ACC112 (cell line): ENCODE measurements around the gene CPNE9.

Experiments used
- H2AFZ ChIP-seq: fragments of 200-600 bp; sonication (generic); one replicate; pipeline ENCODE4 v1.6.0; 2017; ENCODE audit warnings: antibody characterized with exemption, low read length; ENCODE audit not compliant: unreplicated experiment
- H3K27ac ChIP-seq: fragments of 200-600 bp; sonication (generic); 2 replicates; pipeline ENCODE4 v1.5.1; 2014; ENCODE audit warnings: low read depth, mild to moderate bottlenecking, antibody characterized with exemption, low read length, moderate library complexity
- H3K27me3 ChIP-seq: fragments of 200-600 bp; sonication (generic); 2 replicates; pipeline ENCODE4 v1.6.1; 2014; ENCODE audit warnings: mild to moderate bottlenecking, antibody characterized with exemption, low read length, moderate library complexity, mixed read lengths; ENCODE audit not compliant: insufficient read depth
- H3K36me3 ChIP-seq: fragments of 200-600 bp; sonication (generic); 2 replicates; pipeline ENCODE4 v1.6.1; 2016; ENCODE audit warnings: mild to moderate bottlenecking, antibody characterized with exemption, low read length, moderate library complexity, mixed read lengths; ENCODE audit not compliant: insufficient read depth
- H3K4me1 ChIP-seq: fragments of 200-600 bp; sonication (generic); one replicate; pipeline ENCODE4 v1.6.1; 2016; ENCODE audit warnings: low read length, mixed read lengths; ENCODE audit not compliant: insufficient read depth, unreplicated experiment, control insufficient read depth
- H3K4me3 ChIP-seq: fragments of 200-600 bp; sonication (generic); 2 replicates; pipeline ENCODE4 v1.5.1; 2014; ENCODE audit warnings: mild to moderate bottlenecking, low read depth, low read length
- H3K79me2 ChIP-seq: fragments of 200-600 bp; sonication (generic); one replicate; pipeline ENCODE4 v1.6.0; 2016; ENCODE audit warnings: low read length; ENCODE audit not compliant: control insufficient read depth, unreplicated experiment, insufficient read depth

Gene CPNE9

GRCh38 chr3:9715764-9716437 is 12.3 kb downstream of the CPNE9 start:
- peak overlapping the region; percentile 42 for H2AFZ ChIP-seq
- no peaks in the 10 kb centered on the region for H3K79me2 ChIP-seq
- H3K4me3 ChIP-seq = no peak overlapping the region
- H3K27me3 ChIP-seq = peaks cover 25% of the 10 kb centered on the region
- peaks cover 8% of the 10 kb centered on the region for H3K4me1 ChIP-seq
- no peaks in the 10 kb centered on the region for H3K36me3 ChIP-seq
- no peak overlapping the region for H3K27ac ChIP-seq

- Histone ChIP-seq H3K4me1 (peaks cover 12% of the 10 kb centered on the region), H3K27me3 (peaks cover 19% of the 10 kb centered on the region), H3K27ac (no peak overlapping the region), H3K4me3 (no peak overlapping the region), H2AFZ (no peak overlapping the region), H3K79me2 (no peaks in the 10 kb centered on the region), H3K36me3 (no peaks in the 10 kb centered on the region)
Observed at GRCh38 chr3:9716801-9717555, 13.3 kb downstream of the CPNE9 start.

DNA sequence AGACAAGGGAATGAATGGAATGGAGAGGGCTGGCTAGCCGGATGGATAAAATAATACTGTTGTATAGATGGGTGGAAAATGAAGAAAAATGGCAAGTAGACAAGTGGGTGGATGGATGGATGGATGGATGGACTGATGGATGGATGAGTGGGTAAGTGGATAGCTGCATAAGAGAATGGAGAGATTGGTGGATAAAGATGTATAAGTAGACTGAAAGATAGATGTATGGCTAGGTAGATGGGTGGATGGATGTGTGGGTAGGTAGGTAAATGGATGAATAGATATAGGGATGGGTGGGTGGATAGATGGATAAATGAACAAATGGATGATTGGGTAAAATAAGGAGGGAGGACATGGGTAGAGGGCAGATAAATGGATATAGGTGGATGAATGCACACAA is 13.9 kb downstream of the CPNE9 start:
- Histone ChIP-seq H3K27ac (no peak overlapping the region), H3K79me2 (no peaks in the 10 kb centered on the region), H3K4me3 (no peak overlapping the region), H3K36me3 (no peaks in the 10 kb centered on the region), H2AFZ (no peak overlapping the region), H3K27me3 (peaks cover 14% of the 10 kb centered on the region), H3K4me1 (peaks cover 12% of the 10 kb centered on the region)

GRCh38 chr3:9718118-9718517 is 14.5 kb downstream of the CPNE9 start:
- Histone ChIP-seq H3K27me3 (peaks cover 8% of the 10 kb centered on the region), H3K79me2 (no peaks in the 10 kb centered on the region), H3K4me1 (peaks cover 12% of the 10 kb centered on the region), H3K36me3 (no peaks in the 10 kb centered on the region), H3K4me3 (no peak overlapping the region), H3K27ac (no peak overlapping the region), H2AFZ (no peak overlapping the region)

- Histone ChIP-seq H3K79me2 (no peaks in the 10 kb centered on the region), H3K27me3 (peaks cover 3% of the 10 kb centered on the region; the same call in 1 of the 2 replicates), H3K4me1 (peaks cover 10% of the 10 kb centered on the region), H2AFZ (no peak overlapping the region), H3K4me3 (no peak overlapping the region), H3K27ac (no peak overlapping the region), H3K36me3 (no peaks in the 10 kb centered on the region)
Observed at GRCh38 chr3:9721015-9721699, 17.5 kb downstream of the CPNE9 start.

GRCh38 chr3:9721700-9722060 is 18.0 kb downstream of the CPNE9 start:
- H3K36me3 ChIP-seq = no peaks in the 10 kb centered on the region
- peaks cover 3% of the 10 kb centered on the region; the same call in 1 of the 2 replicates for H3K27me3 ChIP-seq
- H3K4me1 ChIP-seq = peaks cover 9% of the 10 kb centered on the region
- no peak overlapping the region for H2AFZ ChIP-seq
- no peak overlapping the region for H3K27ac ChIP-seq
- H3K79me2 ChIP-seq = no peaks in the 10 kb centered on the region
- H3K4me3 ChIP-seq = no peak overlapping the region

GRCh38 chr3:9725775-9726515 is 22.3 kb downstream of the CPNE9 start:
- H3K4me1 ChIP-seq = peaks cover 22% of the 10 kb centered on the region
- H3K27ac ChIP-seq = no peak overlapping the region

DNA sequence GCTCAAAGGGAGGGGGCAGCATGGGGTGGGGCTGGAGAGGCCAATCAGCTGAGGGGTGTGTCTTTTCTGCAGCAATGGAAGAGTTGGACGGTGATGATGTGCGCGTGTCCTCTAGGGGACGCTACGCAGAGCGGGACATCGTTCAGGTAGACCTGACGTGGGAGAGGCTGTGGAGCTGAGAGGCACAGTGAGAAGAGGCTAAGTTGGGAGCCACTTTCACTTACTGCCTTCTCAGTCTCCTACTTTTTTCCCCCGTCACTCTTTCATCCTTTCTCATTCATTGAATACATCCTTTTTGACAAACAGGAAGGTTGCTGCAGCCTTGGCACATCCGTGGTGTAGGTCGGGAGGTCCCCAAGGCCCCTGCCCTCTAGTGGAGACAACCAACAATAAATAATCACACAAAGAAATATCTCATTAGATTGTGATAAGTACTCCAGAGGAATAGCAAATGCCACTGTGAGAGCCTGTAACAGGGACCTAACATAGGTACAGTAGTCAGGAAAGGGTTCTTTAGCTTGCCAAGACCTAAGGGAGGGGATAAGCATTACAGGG is 23.5 kb downstream of the CPNE9 start:
- Histone ChIP-seq H3K27me3 (no peaks in the 10 kb centered on the region), H2AFZ (no peak overlapping the region), H3K36me3 (no peaks in the 10 kb centered on the region), H3K4me3 (no peak overlapping the region), H3K4me1 (peaks cover 18% of the 10 kb centered on the region), H3K79me2 (peaks cover 5% of the 10 kb centered on the region), H3K27ac (no peak overlapping the region)

More at GRCh38 chr3:9725775-9726515, 22.3 kb downstream of the CPNE9 start:
- H3K27me3 ChIP-seq = no peaks in the 10 kb centered on the region
- H2AFZ ChIP-seq = no peak overlapping the region
- no peaks in the 10 kb centered on the region for H3K36me3 ChIP-seq
- H3K79me2 ChIP-seq = no peaks in the 10 kb centered on the region
- H3K4me3 ChIP-seq = no peak overlapping the region

DNA sequence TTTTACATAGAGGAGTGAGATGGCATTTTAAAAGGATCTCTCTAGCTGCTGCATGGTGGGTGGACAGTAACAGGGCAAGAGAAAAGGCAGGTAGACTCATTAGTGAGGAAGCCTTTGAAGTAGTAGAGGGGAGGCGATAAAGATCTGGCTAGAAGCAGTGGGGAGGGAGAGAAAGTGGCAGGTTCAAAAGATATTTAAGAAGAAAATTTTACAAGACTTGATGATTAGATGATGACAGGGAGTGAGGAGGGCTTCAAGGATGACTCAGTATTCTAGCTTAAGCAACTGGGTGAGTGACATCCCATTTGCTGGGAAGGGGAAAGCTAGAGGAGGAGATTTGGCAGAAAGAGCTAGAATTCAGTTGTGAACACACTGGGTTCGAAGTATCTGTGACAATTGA is 24.1 kb downstream of the CPNE9 start:
- H2AFZ ChIP-seq = no peak overlapping the region
- peaks cover 20% of the 10 kb centered on the region for H3K4me1 ChIP-seq
- no peak overlapping the region for H3K27ac ChIP-seq
- no peak overlapping the region for H3K4me3 ChIP-seq
- H3K27me3 ChIP-seq = no peaks in the 10 kb centered on the region
- H3K79me2 ChIP-seq = peaks cover 12% of the 10 kb centered on the region
- no peaks in the 10 kb centered on the region for H3K36me3 ChIP-seq

- Histone ChIP-seq H3K27ac (no peak overlapping the region), H3K4me1 (peaks cover 30% of the 10 kb centered on the region), H2AFZ (no peak overlapping the region), H3K4me3 (no peak overlapping the region), H3K36me3 (no peaks in the 10 kb centered on the region), H3K27me3 (no peaks in the 10 kb centered on the region), H3K79me2 (peaks cover 28% of the 10 kb centered on the region)
Observed at GRCh38 chr3:9729419-9729818, 25.8 kb downstream of the CPNE9 start.
